A549 (cell line): ENCODE results near the gene PODNL1. TPM values are rescaled to one million over a fixed set of nuclear protein-coding genes. Genes with fewer than 3 reads are reported as not detected.

Source experiments
- ATAC-seq, 2 experiments: fragments of 200-7000 bp in 1 of 2; fragments of >200 bp in 1 of 2; cut with Nextera tagmentation in 1 of 2; cut with Tn5 transposase in 1 of 2; 3 replicates each; pipeline versions ENCODE4 v1.8.0 to v1.9.1; 2018 to 2020; ENCODE audit warnings: mild to moderate bottlenecking in 1 of 2, moderate library complexity in 1 of 2
- CTCF ChIA-PET: fragments of 300-600 bp; sonication (Branson Sonifier 250); formaldehyde crosslinking; extraction: SDS; loops from one replicate; lab custom pipeline; 2021; ENCODE audit warnings: antibody characterized with exemption, inconsistent platforms; lab: Yijun Ruan, JAX
- POLR2A ChIA-PET: fragments of 350-600 bp; formaldehyde crosslinking; extraction: SDS; loops from one replicate; lab custom pipeline; 2021; ENCODE audit warnings: antibody characterized with exemption, inconsistent platforms; lab: Yijun Ruan, JAX
- DNase-seq, 2 experiments: peaks; one replicate each; pipeline versions ENCODE4 v3.0.0 to v3.0.0-alpha.2; 2011 to 2016; ENCODE audit warnings: low read depth in 1 of 2, low spot score in 1 of 2
- FAIRE-seq: peaks from 2 replicates; lab custom pipeline; 2011; peaks lifted over from hg19 to GRCh38; lab: Jason Lieb, UNC
- H3K27ac ChIP-seq, 2 experiments: fragments of >200 bp; sonication (Bioruptor Twin); formaldehyde crosslinking; 3 replicates each; pipeline ENCODE4 v1.5.1; 2016 to 2017
- H3K4me1 ChIP-seq: fragments of >200 bp; sonication (Bioruptor Twin); formaldehyde crosslinking; 3 replicates; pipeline ENCODE4 v1.6.1; 2016
- H3K4me2 ChIP-seq: fragments of >200 bp; sonication (Bioruptor Twin); formaldehyde crosslinking; 3 replicates; pipeline ENCODE4 v1.6.1; 2016
- H3K4me3 ChIP-seq: fragments of >200 bp; sonication (Bioruptor Twin); formaldehyde crosslinking; 3 replicates; pipeline ENCODE4 v1.5.1; 2016
- H3K9me3 ChIP-seq: fragments of >200 bp; sonication (Bioruptor Twin); formaldehyde crosslinking; 3 replicates; pipeline ENCODE4 v1.6.1; 2016
- CBX8 ChIP-seq: fragments of 200-600 bp; sonication (generic); IDR thresholded peaks from 2 replicates; pipeline ENCODE4 v1.6.1; 2016
- CEBPB ChIP-seq, 2 experiments: fragments of >200 bp in 1 of 2; sonication (Bioruptor Twin) in 1 of 2; formaldehyde crosslinking in 1 of 2; IDR thresholded peaks; 2 replicates each; pipeline ENCODE4 v1.6.1; 2012 to 2016
- CHD4 ChIP-seq: fragments of 200-600 bp; sonication (generic); IDR thresholded peaks from 2 replicates; pipeline ENCODE4 v1.6.1; 2016; ENCODE audit warnings: antibody characterized with exemption, mild to moderate bottlenecking, borderline replicate concordance
- E2F6 ChIP-seq: IDR thresholded peaks from 2 replicates; pipeline ENCODE4 v1.6.1; 2012; ENCODE audit warnings: low read depth, borderline replicate concordance
- EHF ChIP-seq: fragments of 250-450 bp; sonication (Bioruptor Pico); IDR thresholded peaks from 2 replicates; pipeline ENCODE4 v1.5.0; 2020; ENCODE audit warnings: mild to moderate bottlenecking
- FOSB ChIP-seq: fragments of 250-450 bp; sonication (Bioruptor Pico); IDR thresholded peaks from 2 replicates; pipeline ENCODE4 v1.5.0; 2020; ENCODE audit warnings: mild to moderate bottlenecking, moderate library complexity
- FOSL2 ChIP-seq, 2 experiments: fragments of 450-650 bp in 1 of 2; fragments of >200 bp in 1 of 2; sonication (Bioruptor Twin) in 1 of 2; formaldehyde crosslinking; IDR thresholded peaks; 2 replicates each; pipeline versions ENCODE4 v1.5.0 to v1.6.1; 2016 to 2020; ENCODE audit warnings: mild to moderate bottlenecking in 1 of 2, moderate library complexity in 1 of 2
- HEYL ChIP-seq: fragments of 250-450 bp; sonication (Bioruptor Pico); IDR thresholded peaks from 2 replicates; pipeline ENCODE4 v1.8.0; 2021; ENCODE audit warnings: mild to moderate bottlenecking, moderate library complexity
- HOXA7 ChIP-seq: fragments of 250-450 bp; sonication (Bioruptor Pico); IDR thresholded peaks from 2 replicates; pipeline ENCODE4 v1.5.0; 2020; ENCODE audit warnings: mild to moderate bottlenecking, moderate library complexity
- JUN ChIP-seq, 2 experiments: fragments of >200 bp; sonication (Bioruptor Twin); formaldehyde crosslinking; IDR thresholded peaks; 2 replicates in 1 of 2; 3 replicates in 1 of 2; pipeline ENCODE4 v1.6.1; 2016 to 2017
- KDM1A ChIP-seq: fragments of 200-600 bp; sonication (generic); IDR thresholded peaks from 2 replicates; pipeline ENCODE4 v1.6.1; 2016; ENCODE audit warnings: low read depth, mild to moderate bottlenecking
- MAFK ChIP-seq: fragments of 450-650 bp; IDR thresholded peaks from 2 replicates; pipeline ENCODE4 v1.6.1; 2014; ENCODE audit not compliant: partially characterized antibody
- MYC ChIP-seq: IDR thresholded peaks from 2 replicates; pipeline ENCODE4 v1.6.1; 2012; ENCODE audit warnings: mild to moderate bottlenecking, inconsistent platforms, low read length, improper control_type of control experiment, borderline replicate concordance
- NFE2L2 ChIP-seq: fragments of 150-350 bp; conservative IDR thresholded peaks from 2 replicates; pipeline ENCODE4 v1.6.1; 2014; ENCODE audit warnings: low read length
- PHF8 ChIP-seq: fragments of 200-600 bp; sonication (generic); IDR thresholded peaks from 2 replicates; pipeline ENCODE4 v1.6.1; 2016; ENCODE audit warnings: low read depth, mild to moderate bottlenecking, antibody characterized with exemption, moderate library complexity, borderline replicate concordance
- POLR2A ChIP-seq: IDR thresholded peaks from 2 replicates; pipeline ENCODE4 v1.6.1; 2012; ENCODE audit warnings: mild to moderate bottlenecking, low read length
- RAD21 ChIP-seq, 2 experiments: fragments of >200 bp in 1 of 2; sonication (Bioruptor Twin) in 1 of 2; formaldehyde crosslinking in 1 of 2; IDR thresholded peaks in 1 of 2; conservative IDR thresholded peaks in 1 of 2; 2 replicates in 1 of 2; 3 replicates in 1 of 2; pipeline ENCODE4 v1.6.1; 2012 to 2018; ENCODE audit warnings: inconsistent platforms in 1 of 2
- RNF2 ChIP-seq: fragments of 200-600 bp; sonication (generic); IDR thresholded peaks from 2 replicates; pipeline ENCODE4 v1.6.1; 2016; ENCODE audit warnings: low read depth, mild to moderate bottlenecking, antibody characterized with exemption, moderate library complexity, borderline replicate concordance
- SREBF2 ChIP-seq: fragments of 450-650 bp; IDR thresholded peaks from 2 replicates; pipeline ENCODE4 v1.6.1; 2014; ENCODE audit warnings: mild to moderate bottlenecking, moderate library complexity
- TP53 ChIP-seq: fragments of 250-450 bp; sonication (Bioruptor Pico); IDR thresholded peaks from 2 replicates; pipeline ENCODE4 v1.5.0; 2021; ENCODE audit warnings: mild to moderate bottlenecking, moderate library complexity
- whole genome bisulfite sequencing: methylation state at CpG from one replicate; pipeline ENCODE4 v1.1.6; 2017; ENCODE audit errors: missing lambda C conversion rate; 5-methylcytosine and 5-hydroxymethylcytosine counted together
- polyA plus RNA-seq, 4 experiments: library from polyadenylated mRNA; depleted of rRNA in 3 of 4; stranded (reverse); fragments of >200 nt; fragmentation: RNase III in 1 of 4; extraction: RNeasy Plus Mini Kit Qiagen cat#74134 plus additional on column Dnase treatment in 1 of 4; gene quantifications; 2 replicates in 3 of 4; 3 replicates in 1 of 4; pipeline ENCODE4 v1.2.3, GENCODE V29; 2011 to 2017
- TF ChIP-seq, protein P1 (sequence below): IDR thresholded peaks from 2 replicates; pipeline ENCODE4 v1.6.1; 2012
- TF ChIP-seq, protein P2 (sequence below): fragments of 200-600 bp; sonication (generic); IDR thresholded peaks from 2 replicates; pipeline ENCODE4 v1.6.1; 2016; ENCODE audit warnings: antibody characterized with exemption, mild to moderate bottlenecking, moderate library complexity
- TF ChIP-seq, protein P3 (sequence below): fragments of 250-450 bp; sonication (Bioruptor Pico); IDR thresholded peaks from 2 replicates; pipeline ENCODE4 v1.5.0; 2020; ENCODE audit warnings: low read depth, mild to moderate bottlenecking, moderate library complexity
- TF ChIP-seq, protein P4 (sequence below): IDR thresholded peaks from 2 replicates; pipeline ENCODE4 v1.6.1; 2012
- TF ChIP-seq, protein P5 (sequence below): fragments of >200 bp; sonication (Bioruptor Twin); formaldehyde crosslinking; IDR thresholded peaks from 2 replicates; pipeline ENCODE4 v1.6.1; 2016
- TF ChIP-seq, protein P6 (sequence below): fragments of 150-350 bp; IDR thresholded peaks from 2 replicates; pipeline ENCODE4 v1.6.1; 2014; ENCODE audit warnings: low read depth, mild to moderate bottlenecking, low read length

PODNL1 gene
- polyA plus RNA-seq, 2 of the 4 experiments (the other 2 are of a cell fraction) = 0.79 to 1.3 TPM

GRCh38 chr19:13906521-13906904 lies 31.7 kb downstream of the PODNL1 start:
- peak overlapping the region; percentile 84 to 91 for H3K27ac ChIP-seq
- CTCF ChIA-PET = interaction anchor here (1.2 to 1.3 kb wide), 2 partner anchors 153 to 165 kb away, joined by 3 read pairs; partner anchors contain the start of gene MISP3
- no peak for DNase-seq
- peaks cover 5% of the 10 kb centered on the region; the same call in 1 of the 3 replicates for H3K4me1 ChIP-seq
- peak overlapping the region; percentile 83 for H3K4me2 ChIP-seq
- no peaks in the 10 kb centered on the region for H3K9me3 ChIP-seq
- TF ChIP-seq PHF8 = 0 out of 2 replicates have a peak, but pooled peaks have one; percentile 32
- TF ChIP-seq, protein P1, sequence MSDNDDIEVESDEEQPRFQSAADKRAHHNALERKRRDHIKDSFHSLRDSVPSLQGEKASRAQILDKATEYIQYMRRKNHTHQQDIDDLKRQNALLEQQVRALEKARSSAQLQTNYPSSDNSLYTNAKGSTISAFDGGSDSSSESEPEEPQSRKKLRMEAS = no peak
- H3K4me3 ChIP-seq = peak overlapping the region; percentile 85
- no peak for FAIRE-seq
- 0% methylated on average over 2 of the region's 13 CpGs for WGBS
- peak; percentile 22 to 28; a peak in 4 of 6 replicates for ATAC-seq
- POLR2A ChIA-PET = no interaction called here

DNA sequence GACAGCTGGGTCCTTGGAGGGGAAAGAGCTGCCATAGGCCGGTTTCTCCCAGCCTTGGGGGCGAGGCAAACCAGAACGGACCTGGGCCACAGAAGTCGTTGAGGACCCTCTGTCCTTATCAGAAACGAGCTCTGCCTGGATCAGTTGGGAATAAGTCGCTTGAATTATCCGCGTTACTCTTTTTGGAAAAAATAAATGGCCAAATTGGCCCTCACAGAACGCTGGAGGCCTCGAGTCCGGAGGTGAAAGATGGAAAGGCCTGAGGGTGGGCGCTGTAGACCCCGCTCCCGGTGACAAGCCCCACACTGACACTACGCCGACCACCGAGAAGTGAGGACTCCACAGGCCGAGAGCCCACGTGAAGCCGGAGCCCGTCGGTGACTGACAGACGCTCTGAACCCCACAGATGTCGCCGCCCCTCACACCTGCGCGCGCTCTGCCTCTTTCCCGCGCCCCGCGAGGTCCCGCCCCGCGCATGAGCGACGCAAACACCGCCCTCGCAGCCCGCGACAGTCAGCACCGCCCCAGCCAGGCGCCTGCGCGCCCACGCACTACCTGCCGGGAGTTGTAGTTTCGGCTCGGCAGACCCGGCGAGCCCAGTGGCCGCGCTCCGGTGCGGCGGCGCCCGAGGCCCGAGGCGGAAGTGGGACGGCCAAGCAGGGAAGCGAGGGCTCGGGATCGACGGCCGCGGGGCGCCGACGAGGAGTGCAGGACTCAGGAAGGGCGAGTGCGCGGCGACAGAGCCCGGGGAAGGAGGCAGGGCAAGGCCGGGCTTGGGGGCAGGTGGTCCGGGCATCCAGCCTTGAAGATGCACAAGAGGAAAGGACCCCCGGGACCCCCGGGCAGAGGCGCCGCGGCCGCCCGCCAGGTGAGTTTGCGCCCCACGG lies 32.3 kb downstream of the PODNL1 start, which contains the start of the genes BRME1 and CC2D1A:
Gene BRME1 (minus strand): TSS at position 484 of the 887 bp plus-strand sequence. CDS start 1,225 bp downstream, outside the sequence.
Gene CC2D1A (plus strand): TSS at position 568 of the 887 bp plus-strand sequence. CDS start 241 bp downstream, at position 809.
- ATAC-seq (peak; percentile 99 to 100), FAIRE-seq (no peak), DNase-seq (peak; percentile 84 to 87)
- peak within 1 kb of the TSS; percentile 84 to 91 for H3K27ac ChIP-seq
- peaks cover 5% of the 10 kb centered on the region; the same call in 1 of the 3 replicates for H3K4me1 ChIP-seq
- ChIA-PET CTCF (interaction anchor here (0.5 to 0.9 kb wide), 2 partner anchors 142 to 153 kb away, joined by 3 read pairs; no protein-coding TSS in a partner anchor), POLR2A (no interaction called here)
- 59% methylated on average over 17 of the region's 86 CpGs for WGBS
- no peaks in the 10 kb centered on the region for H3K9me3 ChIP-seq
- H3K4me2 ChIP-seq = peak within 1 kb of the TSS; percentile 83
- H3K4me3 ChIP-seq = peak within 1 kb of the TSS; percentile 85
- TF ChIP-seq, protein P2, sequence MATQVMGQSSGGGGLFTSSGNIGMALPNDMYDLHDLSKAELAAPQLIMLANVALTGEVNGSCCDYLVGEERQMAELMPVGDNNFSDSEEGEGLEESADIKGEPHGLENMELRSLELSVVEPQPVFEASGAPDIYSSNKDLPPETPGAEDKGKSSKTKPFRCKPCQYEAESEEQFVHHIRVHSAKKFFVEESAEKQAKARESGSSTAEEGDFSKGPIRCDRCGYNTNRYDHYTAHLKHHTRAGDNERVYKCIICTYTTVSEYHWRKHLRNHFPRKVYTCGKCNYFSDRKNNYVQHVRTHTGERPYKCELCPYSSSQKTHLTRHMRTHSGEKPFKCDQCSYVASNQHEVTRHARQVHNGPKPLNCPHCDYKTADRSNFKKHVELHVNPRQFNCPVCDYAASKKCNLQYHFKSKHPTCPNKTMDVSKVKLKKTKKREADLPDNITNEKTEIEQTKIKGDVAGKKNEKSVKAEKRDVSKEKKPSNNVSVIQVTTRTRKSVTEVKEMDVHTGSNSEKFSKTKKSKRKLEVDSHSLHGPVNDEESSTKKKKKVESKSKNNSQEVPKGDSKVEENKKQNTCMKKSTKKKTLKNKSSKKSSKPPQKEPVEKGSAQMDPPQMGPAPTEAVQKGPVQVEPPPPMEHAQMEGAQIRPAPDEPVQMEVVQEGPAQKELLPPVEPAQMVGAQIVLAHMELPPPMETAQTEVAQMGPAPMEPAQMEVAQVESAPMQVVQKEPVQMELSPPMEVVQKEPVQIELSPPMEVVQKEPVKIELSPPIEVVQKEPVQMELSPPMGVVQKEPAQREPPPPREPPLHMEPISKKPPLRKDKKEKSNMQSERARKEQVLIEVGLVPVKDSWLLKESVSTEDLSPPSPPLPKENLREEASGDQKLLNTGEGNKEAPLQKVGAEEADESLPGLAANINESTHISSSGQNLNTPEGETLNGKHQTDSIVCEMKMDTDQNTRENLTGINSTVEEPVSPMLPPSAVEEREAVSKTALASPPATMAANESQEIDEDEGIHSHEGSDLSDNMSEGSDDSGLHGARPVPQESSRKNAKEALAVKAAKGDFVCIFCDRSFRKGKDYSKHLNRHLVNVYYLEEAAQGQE = no peak
- no peak for TF ChIP-seq EHF (CRISPR knock-in tag)
- peak in 1 of 2 experiments; percentile 42; a peak in 1 of 5 replicates for TF ChIP-seq JUN (IDR thresholded peaks at IDR 0.05)
- TF ChIP-seq POLR2A = peak; percentile 68
- peak; percentile 100 for TF ChIP-seq E2F6
- TF ChIP-seq HOXA7 (CRISPR knock-in tag) = no peak
- no peak for TF ChIP-seq KDM1A
- TF ChIP-seq, protein P3, sequence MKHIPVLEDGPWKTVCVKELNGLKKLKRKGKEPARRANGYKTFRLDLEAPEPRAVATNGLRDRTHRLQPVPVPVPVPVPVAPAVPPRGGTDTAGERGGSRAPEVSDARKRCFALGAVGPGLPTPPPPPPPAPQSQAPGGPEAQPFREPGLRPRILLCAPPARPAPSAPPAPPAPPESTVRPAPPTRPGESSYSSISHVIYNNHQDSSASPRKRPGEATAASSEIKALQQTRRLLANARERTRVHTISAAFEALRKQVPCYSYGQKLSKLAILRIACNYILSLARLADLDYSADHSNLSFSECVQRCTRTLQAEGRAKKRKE = 0 out of 2 replicates have a peak, but pooled peaks have one; percentile 41
- TF ChIP-seq MYC = no peak
- TF ChIP-seq, protein P1 = peak; percentile 99
- 0 out of 2 replicates have a peak, but pooled peaks have one; percentile 50 for TF ChIP-seq RNF2
- no peak for TF ChIP-seq SREBF2
- no peak for TF ChIP-seq FOSL2 (IDR thresholded peaks at IDR 0.05)
- no peak for TF ChIP-seq FOSL2 (CRISPR knock-in tag; IDR thresholded peaks at IDR 0.05)
- TF ChIP-seq RAD21 (conservative IDR thresholded peaks at IDR 0.05 in 1 of 2, IDR thresholded peaks at IDR 0.05 in 1 of 2) = no peak
- TF ChIP-seq, protein P4, sequence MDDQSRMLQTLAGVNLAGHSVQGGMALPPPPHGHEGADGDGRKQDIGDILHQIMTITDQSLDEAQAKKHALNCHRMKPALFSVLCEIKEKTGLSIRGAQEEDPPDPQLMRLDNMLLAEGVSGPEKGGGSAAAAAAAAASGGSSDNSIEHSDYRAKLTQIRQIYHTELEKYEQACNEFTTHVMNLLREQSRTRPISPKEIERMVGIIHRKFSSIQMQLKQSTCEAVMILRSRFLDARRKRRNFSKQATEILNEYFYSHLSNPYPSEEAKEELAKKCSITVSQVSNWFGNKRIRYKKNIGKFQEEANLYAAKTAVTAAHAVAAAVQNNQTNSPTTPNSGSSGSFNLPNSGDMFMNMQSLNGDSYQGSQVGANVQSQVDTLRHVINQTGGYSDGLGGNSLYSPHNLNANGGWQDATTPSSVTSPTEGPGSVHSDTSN = no peak
- TF ChIP-seq, protein P5, sequence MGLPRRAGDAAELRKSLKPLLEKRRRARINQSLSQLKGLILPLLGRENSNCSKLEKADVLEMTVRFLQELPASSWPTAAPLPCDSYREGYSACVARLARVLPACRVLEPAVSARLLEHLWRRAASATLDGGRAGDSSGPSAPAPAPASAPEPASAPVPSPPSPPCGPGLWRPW = no peak
- TF ChIP-seq MAFK = no peak
- no peak for TF ChIP-seq CBX8
- TF ChIP-seq PHF8 = peak; percentile 68
- TF ChIP-seq CHD4 = no peak
- TF ChIP-seq CEBPB (IDR thresholded peaks at IDR 0.05) = no peak
- TF ChIP-seq NFE2L2 = no peak
- no peak for TF ChIP-seq HEYL (CRISPR knock-in tag)
- no peak for TF ChIP-seq TP53 (CRISPR knock-in tag)
- TF ChIP-seq, protein P6, sequence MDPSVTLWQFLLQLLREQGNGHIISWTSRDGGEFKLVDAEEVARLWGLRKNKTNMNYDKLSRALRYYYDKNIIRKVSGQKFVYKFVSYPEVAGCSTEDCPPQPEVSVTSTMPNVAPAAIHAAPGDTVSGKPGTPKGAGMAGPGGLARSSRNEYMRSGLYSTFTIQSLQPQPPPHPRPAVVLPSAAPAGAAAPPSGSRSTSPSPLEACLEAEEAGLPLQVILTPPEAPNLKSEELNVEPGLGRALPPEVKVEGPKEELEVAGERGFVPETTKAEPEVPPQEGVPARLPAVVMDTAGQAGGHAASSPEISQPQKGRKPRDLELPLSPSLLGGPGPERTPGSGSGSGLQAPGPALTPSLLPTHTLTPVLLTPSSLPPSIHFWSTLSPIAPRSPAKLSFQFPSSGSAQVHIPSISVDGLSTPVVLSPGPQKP = no peak
- no peak for TF ChIP-seq FOSB (CRISPR knock-in tag)
